ELR (cell line): Measurements from ENCODE around the gene ALAD.
A peak's percentile ranks its signal among the peaks of the same experiment; 100 is the strongest.

ENCODE experiments used
- DNase-seq: peaks from one replicate; pipeline ENCODE4 v3.0.0-alpha.2; 2015; ENCODE audit warnings: low read depth

ALAD gene

DNA sequence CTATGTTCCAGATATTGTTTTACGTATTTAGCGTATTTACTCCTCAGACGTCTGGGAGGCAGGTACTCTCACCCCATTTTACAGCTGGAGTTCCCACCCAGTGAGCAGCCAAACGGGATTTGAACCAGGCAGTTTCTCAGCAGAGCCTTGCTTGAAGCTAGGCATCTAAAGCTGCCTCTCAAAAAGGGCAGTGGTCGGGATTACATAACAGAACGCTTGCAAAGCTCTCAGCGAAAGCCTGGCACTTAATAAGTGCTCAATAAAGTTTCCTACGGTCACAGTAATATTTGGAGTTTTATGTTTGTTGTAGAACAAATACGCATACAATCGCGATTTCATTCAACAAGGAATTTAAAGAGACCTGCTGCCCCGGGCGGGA lies 52.0 kb downstream of the ALAD start:
- no peak for DNase-seq

DNA sequence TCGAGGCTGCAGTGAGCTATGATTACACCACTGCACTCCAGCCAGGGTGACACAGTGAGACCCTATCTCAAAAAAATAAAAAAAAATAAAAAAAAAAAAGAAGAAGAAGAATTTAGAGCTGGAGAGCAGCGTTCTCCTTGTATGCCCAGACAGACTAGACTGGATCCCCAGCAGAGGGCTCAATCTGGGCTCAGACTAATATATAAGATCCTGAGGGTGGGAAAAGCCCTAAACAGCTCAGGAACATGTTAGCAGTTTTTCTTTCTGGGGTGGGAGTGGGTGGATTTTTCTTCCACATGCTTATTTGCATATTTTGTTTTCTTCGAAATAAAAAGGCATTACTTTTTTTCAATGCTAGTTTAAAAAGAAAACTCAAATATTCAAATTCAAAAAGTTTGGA lies 52.6 kb downstream of the ALAD start:
- no peak for DNase-seq

DNA sequence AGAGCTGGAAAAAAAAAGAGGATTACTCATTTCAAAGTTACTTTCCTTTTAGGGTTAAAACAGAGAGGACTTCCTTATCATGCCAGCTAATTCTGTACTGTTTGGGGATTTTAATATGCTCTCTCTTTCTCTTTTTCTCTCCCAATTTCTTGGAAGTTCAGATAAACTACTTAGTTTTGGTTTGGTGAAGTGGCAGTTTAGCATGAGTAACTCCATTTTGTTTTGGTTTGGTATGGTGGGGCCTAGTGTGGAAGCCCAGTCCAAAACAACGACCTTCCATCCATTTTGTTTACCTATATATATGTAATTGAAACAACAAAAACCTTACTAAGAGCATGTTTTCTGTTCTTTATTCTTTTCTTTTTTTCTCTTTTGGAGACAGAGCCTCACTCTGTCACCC lies 55.4 kb downstream of the ALAD start:
- DNase-seq = no peak

DNA sequence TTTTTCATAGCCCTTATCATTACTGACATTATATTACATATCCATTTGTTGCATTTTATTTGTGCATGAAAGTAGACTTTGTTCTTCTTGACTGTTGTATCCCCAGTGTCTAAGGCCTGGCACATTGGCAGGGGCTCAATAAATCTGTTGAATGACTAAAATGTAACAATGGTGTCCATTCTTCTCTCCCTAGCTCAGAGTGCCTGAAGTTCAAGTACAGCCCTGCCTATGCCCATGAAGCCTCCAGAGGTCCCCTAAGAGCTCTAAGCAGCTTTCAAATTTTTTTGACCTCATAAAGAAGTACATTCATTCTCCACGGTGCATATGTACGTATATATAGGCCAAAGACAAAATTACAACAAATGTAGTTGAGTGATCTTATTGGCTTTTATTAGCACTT lies 55.9 kb downstream of the ALAD start:
- DNase-seq = no peak

DNA sequence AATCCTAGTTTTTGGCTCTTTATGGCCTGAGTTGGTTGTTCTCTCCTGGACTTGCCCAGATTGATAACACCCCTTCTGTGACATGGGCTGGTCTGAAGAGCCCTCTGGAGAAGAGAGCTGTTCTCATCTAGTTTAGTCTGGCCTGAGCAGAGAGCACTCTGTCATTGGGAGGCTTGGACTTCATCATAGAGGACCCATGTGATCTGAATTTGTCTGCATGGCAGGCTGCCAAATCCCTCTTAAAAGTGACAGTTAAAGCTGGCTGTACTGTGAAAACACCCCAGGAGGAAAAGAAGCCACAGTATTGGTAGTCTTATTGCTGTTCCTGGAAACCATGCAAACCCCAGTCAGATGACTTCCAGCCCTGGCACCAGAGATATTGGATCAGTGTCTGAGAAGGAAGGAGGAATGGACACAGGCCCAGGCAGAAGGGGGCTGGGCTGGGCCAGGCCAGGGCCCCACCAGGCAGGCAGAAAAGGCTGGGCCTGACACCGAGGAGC lies 57.3 kb downstream of the ALAD start:
- DNase-seq = no peak

DNA sequence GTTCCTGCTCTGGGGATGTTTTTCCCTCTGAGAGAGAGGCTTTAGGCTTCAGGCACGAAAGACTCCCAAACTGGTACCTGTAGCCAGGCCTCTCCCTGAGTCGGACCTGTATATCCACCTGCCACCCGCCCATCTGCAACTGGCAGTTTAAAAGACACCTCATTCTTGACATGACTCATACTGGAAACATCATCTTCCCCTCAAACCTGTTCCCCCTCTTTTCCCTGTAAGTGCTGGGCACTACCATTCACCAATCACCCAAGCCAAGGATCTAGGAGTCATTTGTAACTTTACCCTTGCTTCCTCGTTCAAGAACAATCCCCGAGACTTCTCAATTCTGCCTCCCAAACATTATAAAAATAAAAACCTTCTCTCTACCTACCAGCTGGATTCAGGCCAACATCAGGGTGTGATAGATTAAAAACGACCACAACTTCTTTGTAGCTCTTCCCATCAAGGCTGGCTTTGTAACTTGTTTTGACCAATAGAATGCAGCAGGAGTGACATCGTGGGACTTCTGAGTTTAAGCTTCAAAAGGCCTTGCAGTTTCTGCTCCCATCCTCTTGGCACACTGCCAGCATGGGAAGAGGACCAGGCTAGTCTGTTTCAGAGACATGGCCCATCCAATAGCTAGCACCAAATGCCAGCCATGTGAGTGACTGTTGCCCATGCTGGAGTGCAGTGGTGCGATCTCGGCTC lies 59.2 kb downstream of the ALAD start:
- no peak for DNase-seq

DNA sequence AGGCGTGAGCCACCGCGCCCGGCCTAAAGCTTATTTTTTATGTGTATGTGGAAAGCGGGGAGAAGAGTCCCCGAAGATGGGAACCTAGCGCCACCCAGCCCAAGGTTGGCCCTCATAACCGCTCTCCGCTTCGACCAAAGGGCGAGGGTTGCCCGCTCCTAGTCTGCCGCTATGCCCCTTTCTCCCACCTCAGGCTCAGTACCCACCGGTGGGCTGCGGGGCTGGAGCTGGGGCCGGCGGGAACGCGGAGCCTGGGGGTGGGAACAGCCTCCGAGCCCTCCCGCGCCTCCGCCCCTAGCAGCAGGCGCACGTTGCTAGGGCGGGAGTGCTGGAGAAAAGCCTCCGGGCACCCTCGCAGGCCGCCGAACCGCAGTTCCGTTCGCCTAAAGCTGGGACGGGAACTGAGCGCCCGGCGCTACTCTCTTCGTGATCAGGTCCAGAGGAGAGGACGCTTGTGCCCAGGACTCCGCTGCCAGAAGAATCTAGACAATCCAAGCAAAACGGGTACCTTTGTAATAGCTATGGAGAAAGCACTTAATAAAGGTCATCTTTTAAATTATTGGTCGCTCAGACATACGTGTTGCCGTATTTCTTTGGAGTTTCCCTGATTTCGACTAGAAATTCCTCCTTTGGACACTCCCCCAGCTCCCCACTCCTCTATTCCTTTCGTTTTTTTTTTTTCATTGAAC lies 60.9 kb downstream of the ALAD start, which contains the start of gene WDR31:
TSS of gene WDR31 (minus strand) at position 265 of the 689 bp plus-strand sequence. CDS start 8,253 bp downstream, outside the sequence.
- DNase-seq = peak; percentile 89

DNA sequence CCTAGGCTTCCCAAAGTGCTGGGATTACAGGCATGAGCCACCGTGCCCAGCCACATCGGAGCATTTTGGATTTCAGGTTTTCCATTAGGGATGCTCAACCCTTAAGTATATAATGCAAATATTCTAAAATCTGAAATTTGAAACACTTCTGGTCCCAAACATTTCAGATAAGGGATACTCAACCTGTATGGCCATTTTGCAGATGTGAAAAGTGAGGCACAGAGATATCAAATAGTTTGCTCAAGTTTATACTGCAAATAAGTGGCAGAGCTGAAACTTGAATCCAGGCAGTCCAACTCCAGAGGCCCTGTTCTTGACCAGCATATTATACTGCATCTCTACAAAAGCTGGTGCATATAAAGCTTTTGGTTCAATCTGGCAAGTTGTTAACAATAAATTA lies 63.4 kb downstream of the ALAD start:
- no peak for DNase-seq
